Fibroblast of lung (primary cell): Measurements from ENCODE around the gene PALB2. TPM values are rescaled to one million over a fixed set of nuclear protein-coding genes. Genes with fewer than 3 reads are reported as not detected.

Experiments
- DNase-seq, 2 donors: peaks; one replicate each; pipeline versions ENCODE4 v3.0.0 to v3.0.0-alpha.2; 2010; ENCODE audit warnings: low read depth in 2 of 2
- H2AFZ ChIP-seq: 2 replicates; pipeline ENCODE4 v1.5.1; 2012; ENCODE audit warnings: low read length, control low read depth, inconsistent platforms
- H3K27ac ChIP-seq: 2 replicates; pipeline ENCODE4 v1.5.1; 2011; ENCODE audit warnings: low read length, control low read depth; ENCODE audit not compliant: insufficient read depth
- H3K27me3 ChIP-seq: 2 replicates; pipeline ENCODE4 v1.5.1; 2011; ENCODE audit warnings: mild to moderate bottlenecking, low read length; ENCODE audit not compliant: control insufficient read depth, insufficient read depth
- H3K36me3 ChIP-seq: 2 replicates; pipeline ENCODE4 v1.5.1; 2011; ENCODE audit warnings: low read length; ENCODE audit not compliant: control insufficient read depth, insufficient read depth
- H3K4me1 ChIP-seq: 2 replicates; pipeline ENCODE4 v1.5.1; 2011; ENCODE audit warnings: low read length; ENCODE audit not compliant: control insufficient read depth, insufficient read depth; ENCODE audit errors: extremely low read depth
- H3K4me2 ChIP-seq: 2 replicates; pipeline ENCODE4 v1.5.1; 2011; ENCODE audit warnings: low read length, control low read depth; ENCODE audit not compliant: insufficient read depth; ENCODE audit errors: extremely low read depth
- H3K4me3 ChIP-seq, 4 experiments: fragments of 200-600 bp in 1 of 4; sonication (generic) in 1 of 4; replicated peaks in 1 of 4; 2 replicates each; pipeline ENCODE4 v1.5.1; 2011 to 2016; ENCODE audit warnings: low read length in 4 of 4, low read depth in 3 of 4, mild to moderate bottlenecking in 3 of 4, control low read depth in 2 of 4, inconsistent platforms in 1 of 4, mixed read lengths in 1 of 4; ENCODE audit not compliant: insufficient read depth in 1 of 4; ENCODE audit errors: control extremely low read depth in 1 of 4
- H3K79me2 ChIP-seq: 2 replicates; pipeline ENCODE4 v1.5.1; 2012; ENCODE audit warnings: mild to moderate bottlenecking, low read length, inconsistent platforms; ENCODE audit not compliant: control insufficient read depth, insufficient read depth
- H3K9ac ChIP-seq: 2 replicates; pipeline ENCODE4 v1.5.1; 2011; ENCODE audit warnings: mild to moderate bottlenecking, low read length, control low read depth; ENCODE audit not compliant: insufficient read depth
- H3K9me3 ChIP-seq: 2 replicates; pipeline ENCODE4 v1.5.1; 2012; ENCODE audit warnings: low read depth, low read length; ENCODE audit not compliant: control insufficient read depth, insufficient read depth
- H4K20me1 ChIP-seq: 2 replicates; pipeline ENCODE4 v1.5.1; 2011; ENCODE audit warnings: low read length; ENCODE audit not compliant: control insufficient read depth, insufficient read depth; ENCODE audit errors: extremely low read depth
- CTCF ChIP-seq, 2 donors: IDR thresholded peaks in 1 of 2; conservative IDR thresholded peaks in 1 of 2; 1 replicate in 1 of 2; 2 replicates in 1 of 2; pipeline ENCODE4 v1.5.1; 2011 to 2012; ENCODE audit warnings: low read length in 2 of 2, control low read depth in 1 of 2, inconsistent platforms in 1 of 2, low read depth in 1 of 2, mild to moderate bottlenecking in 1 of 2
- EZH2 ChIP-seq: IDR thresholded peaks from 2 replicates; pipeline ENCODE4 v1.5.1; 2012; ENCODE audit warnings: low read length, control low read depth, mild to moderate bottlenecking; ENCODE audit errors: missing control alignments
- polyA plus RNA-seq, 2 donors: library from polyadenylated mRNA; depleted of rRNA in 1 of 2; stranded (reverse) in 1 of 2; unstranded in 1 of 2; fragments of >200 nt; gene quantifications; 2 replicates each; pipeline ENCODE4 v1.2.1, GENCODE V29; 2011 to 2012; ENCODE audit warnings: missing spikeins in 1 of 2
- total RNA-seq: library from RNA; depleted of rRNA; stranded (reverse); fragments of >200 nt; gene quantifications from 2 replicates; pipeline ENCODE4 v1.2.1, GENCODE V29; 2014

Gene PALB2
- total and polyA plus RNA-seq, 2 donors (not counting 1 experiment from before 2014, with no cell fraction given) = 7.7 to 8.1 TPM

DNA sequence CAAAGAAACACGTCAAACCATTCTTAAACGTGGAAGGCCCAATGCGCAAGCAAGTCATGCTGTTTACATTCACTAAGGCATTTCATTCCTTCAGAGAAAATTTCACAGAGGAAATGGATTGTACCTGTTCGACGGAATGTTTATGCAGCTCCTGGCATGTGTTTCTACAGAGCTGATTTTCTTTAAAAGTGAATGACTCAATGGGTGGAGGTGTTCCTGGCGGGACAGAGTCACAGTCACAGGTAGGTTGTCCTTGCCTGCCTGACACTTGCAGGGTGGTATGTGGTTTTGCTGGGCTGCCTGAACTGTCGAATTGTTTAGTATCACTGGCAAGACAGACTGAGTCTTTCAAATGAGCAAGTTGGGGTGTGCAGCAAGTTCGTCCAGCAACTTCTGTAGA lies 11.6 kb downstream of the PALB2 start:
- no peak overlapping the region for H2AFZ ChIP-seq
- H3K4me3 ChIP-seq = no peak overlapping the region
- H3K4me2 ChIP-seq = no peak overlapping the region
- H3K4me1 ChIP-seq = no peaks in the 10 kb centered on the region
- DNase-seq = no peak
- H3K36me3 ChIP-seq = peaks cover 5% of the 10 kb centered on the region
- no peaks in the 10 kb centered on the region for H4K20me1 ChIP-seq
- H3K9ac ChIP-seq = no peak overlapping the region
- H3K9me3 ChIP-seq = no peaks in the 10 kb centered on the region
- no peaks in the 10 kb centered on the region for H3K79me2 ChIP-seq
- no peaks in the 10 kb centered on the region for H3K27me3 ChIP-seq
- H3K27ac ChIP-seq = no peak overlapping the region
- TF ChIP-seq CTCF (conservative IDR thresholded peaks at IDR 0.05 in 1 of 2, IDR thresholded peaks at IDR 0.05 in 1 of 2; ENCODE audit: low read depth in 1 of 2, low read length in 2 of 2) = no peak
- no peak for TF ChIP-seq EZH2

DNA sequence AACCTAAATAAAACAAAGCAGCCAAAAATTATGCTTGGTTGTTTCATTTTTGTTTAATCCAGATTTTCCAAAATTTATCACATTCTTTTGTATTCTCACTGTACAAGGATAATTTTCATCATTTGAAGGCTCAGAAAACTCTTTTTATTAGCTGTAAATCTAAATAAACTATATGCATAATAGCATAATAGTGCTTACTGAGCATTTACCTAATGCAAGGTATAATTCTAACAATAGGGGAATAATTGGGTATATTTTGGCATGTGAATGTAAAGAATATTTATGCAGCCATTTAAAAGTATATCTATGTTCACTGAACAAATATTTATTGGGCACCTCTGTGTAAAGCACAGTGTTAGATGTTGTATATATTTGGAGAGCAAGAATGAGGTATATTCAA lies 17.0 kb downstream of the PALB2 start:
- Histone ChIP-seq H3K27ac (no peak overlapping the region), H3K36me3 (peaks cover 2% of the 10 kb centered on the region), H3K79me2 (no peaks in the 10 kb centered on the region), H3K4me1 (no peaks in the 10 kb centered on the region), H3K4me2 (no peak overlapping the region), H3K9ac (no peak overlapping the region), H3K9me3 (no peaks in the 10 kb centered on the region), H3K27me3 (no peaks in the 10 kb centered on the region), H2AFZ (no peak overlapping the region), H4K20me1 (no peaks in the 10 kb centered on the region), H3K4me3 (no peak overlapping the region)
- TF ChIP-seq EZH2 (no peak), CTCF (conservative IDR thresholded peaks at IDR 0.05 in 1 of 2, IDR thresholded peaks at IDR 0.05 in 1 of 2; ENCODE audit: low read depth in 1 of 2, low read length in 2 of 2) (no peak)
- DNase-seq = no peak

- Histone ChIP-seq H3K9ac (no peak overlapping the region), H3K27me3 (no peaks in the 10 kb centered on the region), H3K27ac (no peak overlapping the region), H3K36me3 (peaks cover 3% of the 10 kb centered on the region), H3K4me3 (no peak overlapping the region), H3K9me3 (no peaks in the 10 kb centered on the region), H3K4me1 (no peaks in the 10 kb centered on the region), H2AFZ (no peak overlapping the region), H4K20me1 (no peaks in the 10 kb centered on the region), H3K79me2 (no peaks in the 10 kb centered on the region), H3K4me2 (no peak overlapping the region)
- TF ChIP-seq EZH2 = no peak
- no peak for TF ChIP-seq CTCF (conservative IDR thresholded peaks at IDR 0.05 in 1 of 2, IDR thresholded peaks at IDR 0.05 in 1 of 2; ENCODE audit: low read depth in 1 of 2, low read length in 2 of 2)
- no peak for DNase-seq
Observed at GRCh38 chr16:23615805-23616204, 25.3 kb downstream of the PALB2 start.
